PC-9 (cell line): Measurements from ENCODE around the gene TELO2. TPM values are rescaled to one million over a fixed set of nuclear protein-coding genes. Genes with fewer than 3 reads are reported as not detected.

Source experiments
- BruUV-seq: library from RNA; stranded (reverse); fragments of 400-500 nt; replicated peaks from 2 replicates; lab custom pipeline; 2021; lab: Mats Ljungman, UMichigan
- CTCF ChIA-PET: fragments of 300-600 bp; sonication (Branson Sonifier 250); formaldehyde crosslinking; loops from one replicate; lab custom pipeline; 2022; ENCODE audit warnings: antibody characterized with exemption; lab: Charles Lee
- POLR2A ChIA-PET: fragments of 300-600 bp; sonication (Branson Sonifier 250); formaldehyde crosslinking; loops from one replicate; lab custom pipeline; 2022; ENCODE audit warnings: antibody characterized with exemption; ENCODE audit not compliant: unreplicated experiment; lab: Charles Lee
- DNase-seq, 2 experiments: peaks; one replicate each; pipeline versions ENCODE4 v3.0.0 to v3.0.0-alpha.2; 2015 to 2022; ENCODE audit warnings: mixed read lengths in 1 of 2
- H2AFZ ChIP-seq: fragments of 200-600 bp; sonication (generic); 2 replicates; pipeline ENCODE4 v1.8.1; 2017; ENCODE audit warnings: antibody characterized with exemption
- H3F3A ChIP-seq: fragments of 200-600 bp; sonication (generic); 2 replicates; pipeline ENCODE4 v1.8.1; 2017; ENCODE audit warnings: antibody characterized with exemption, mild to moderate bottlenecking, low read depth; ENCODE audit not compliant: insufficient read depth
- H3K27ac ChIP-seq: fragments of 200-600 bp; sonication (generic); 2 replicates; pipeline ENCODE4 v1.6.1; 2016; ENCODE audit warnings: mixed run types
- H3K27me3 ChIP-seq: fragments of 200-600 bp; sonication (generic); 2 replicates; pipeline ENCODE4 v1.6.1; 2016; ENCODE audit warnings: low read depth, mixed run types; ENCODE audit not compliant: insufficient read depth
- H3K36me3 ChIP-seq: fragments of 200-600 bp; sonication (generic); 2 replicates; pipeline ENCODE4 v1.6.1; 2016; ENCODE audit warnings: low read depth, mixed run types
- H3K4me1 ChIP-seq: fragments of 200-600 bp; sonication (generic); replicated peaks from 2 replicates; pipeline ENCODE4 v1.6.1; 2016; ENCODE audit warnings: mixed run types; ENCODE audit not compliant: insufficient read depth
- H3K4me2 ChIP-seq: fragments of 200-600 bp; sonication (generic); 2 replicates; pipeline ENCODE4 v1.6.1; 2017; ENCODE audit warnings: mixed run types
- H3K4me3 ChIP-seq: fragments of 200-600 bp; sonication (generic); 2 replicates; pipeline ENCODE4 v1.6.1; 2016; ENCODE audit warnings: mixed run types
- H3K79me2 ChIP-seq: fragments of 200-600 bp; sonication (generic); 2 replicates; pipeline ENCODE4 v1.6.1; 2017; ENCODE audit warnings: low read depth, mixed run types
- H3K9me2 ChIP-seq: fragments of 200-600 bp; sonication (generic); 2 replicates; pipeline ENCODE4 v1.8.1; 2017; ENCODE audit warnings: mild to moderate bottlenecking; ENCODE audit not compliant: insufficient read depth
- H3K9me3 ChIP-seq: fragments of 200-600 bp; sonication (generic); 2 replicates; pipeline ENCODE4 v1.8.1; 2016; ENCODE audit warnings: low read depth; ENCODE audit not compliant: insufficient read depth
- H4K20me1 ChIP-seq: fragments of 200-600 bp; sonication (generic); 2 replicates; pipeline ENCODE4 v1.8.1; 2017; ENCODE audit not compliant: insufficient read depth
- EZH2 ChIP-seq: fragments of 200-600 bp; sonication (generic); IDR thresholded peaks from 2 replicates; pipeline ENCODE4 v1.8.0; 2017; ENCODE audit warnings: antibody characterized with exemption, low read depth
- intact Hi-C: fragments of 100-400 bp; cut with micrococcal nuclease; formaldehyde crosslinking; loops from one replicate; pipeline ENCODE4 v1.10.0; 2022; ENCODE audit not compliant: unreplicated experiment
- total RNA-seq: library from RNA; stranded (reverse); gene quantifications from 2 replicates; pipeline ENCODE4 v1.2.3, GENCODE V29; 2021
- TF ChIP-seq, protein P1 (sequence below): fragments of 200-600 bp; sonication (generic); conservative IDR thresholded peaks from 2 replicates; pipeline ENCODE4 v1.6.1; 2017; ENCODE audit warnings: mixed run types, antibody characterized with exemption, mild to moderate bottlenecking, moderate library complexity

Gene TELO2
- total RNA-seq, 1 experiment from 2014 or later: 56.0 TPM

DNA sequence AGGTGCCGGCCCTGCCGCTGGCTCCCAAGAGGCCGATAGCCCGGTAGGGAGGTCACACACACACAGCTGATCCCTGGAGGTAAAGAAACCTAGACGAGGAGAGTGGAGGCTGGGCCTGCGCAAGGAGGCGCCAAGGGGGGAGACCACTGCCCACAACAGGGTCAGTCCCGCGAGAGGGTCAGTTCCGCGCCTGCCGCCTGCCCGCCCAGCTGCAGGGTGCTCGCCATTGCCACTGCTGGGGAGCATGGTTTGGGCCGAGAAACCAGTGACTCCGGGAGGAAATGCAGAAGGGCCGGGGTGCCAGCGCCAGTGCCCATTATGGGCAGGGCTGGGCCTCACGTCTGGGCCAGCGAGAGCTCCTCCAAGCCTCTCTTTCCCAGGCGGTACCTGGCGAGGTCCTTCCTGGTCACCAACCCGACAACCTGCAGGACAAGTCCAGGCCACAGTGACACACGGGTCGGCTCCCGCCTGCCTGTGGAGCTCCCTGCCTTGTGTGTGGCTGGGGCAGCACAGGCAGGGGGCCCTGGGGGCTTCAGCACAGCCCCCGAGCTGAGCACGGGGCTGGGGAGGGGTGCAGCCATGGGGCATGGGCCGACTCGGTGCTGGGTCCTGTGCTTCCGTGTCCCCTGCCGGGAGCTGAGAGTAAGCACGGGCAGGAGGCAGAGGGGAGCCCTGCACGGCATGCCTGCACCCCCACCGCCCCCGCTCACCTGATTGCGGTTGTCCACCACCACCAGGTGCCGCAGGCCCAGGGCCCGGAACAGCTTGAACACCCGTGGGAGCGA, 46.7 kb upstream of the TELO2 start:
- no peak for DNase-seq
- Histone ChIP-seq H3K9me2 (no peaks in the 10 kb centered on the region), H3K27me3 (no peaks in the 10 kb centered on the region), H3K4me3 (no peak overlapping the region), H3K79me2 (no peaks in the 10 kb centered on the region), H2AFZ (no peak overlapping the region), H3K4me2 (no peak overlapping the region), H3K9me3 (no peaks in the 10 kb centered on the region), H3K4me1 (no peaks in the 10 kb centered on the region), H3K36me3 (no peaks in the 10 kb centered on the region), H3F3A (no peaks in the 10 kb centered on the region), H3K27ac (no peak overlapping the region), H4K20me1 (no peaks in the 10 kb centered on the region)
- CTCF ChIA-PET: interaction anchor here (0.6 kb wide), 1 partner anchor 16 kb away, joined by 3 read pairs; no protein-coding TSS in a partner anchor
- BruUV-seq: TSS peak; percentile 25
- TF ChIP-seq EZH2: no peak
- TF ChIP-seq, protein P1, sequence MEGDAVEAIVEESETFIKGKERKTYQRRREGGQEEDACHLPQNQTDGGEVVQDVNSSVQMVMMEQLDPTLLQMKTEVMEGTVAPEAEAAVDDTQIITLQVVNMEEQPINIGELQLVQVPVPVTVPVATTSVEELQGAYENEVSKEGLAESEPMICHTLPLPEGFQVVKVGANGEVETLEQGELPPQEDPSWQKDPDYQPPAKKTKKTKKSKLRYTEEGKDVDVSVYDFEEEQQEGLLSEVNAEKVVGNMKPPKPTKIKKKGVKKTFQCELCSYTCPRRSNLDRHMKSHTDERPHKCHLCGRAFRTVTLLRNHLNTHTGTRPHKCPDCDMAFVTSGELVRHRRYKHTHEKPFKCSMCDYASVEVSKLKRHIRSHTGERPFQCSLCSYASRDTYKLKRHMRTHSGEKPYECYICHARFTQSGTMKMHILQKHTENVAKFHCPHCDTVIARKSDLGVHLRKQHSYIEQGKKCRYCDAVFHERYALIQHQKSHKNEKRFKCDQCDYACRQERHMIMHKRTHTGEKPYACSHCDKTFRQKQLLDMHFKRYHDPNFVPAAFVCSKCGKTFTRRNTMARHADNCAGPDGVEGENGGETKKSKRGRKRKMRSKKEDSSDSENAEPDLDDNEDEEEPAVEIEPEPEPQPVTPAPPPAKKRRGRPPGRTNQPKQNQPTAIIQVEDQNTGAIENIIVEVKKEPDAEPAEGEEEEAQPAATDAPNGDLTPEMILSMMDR: no peak
- intact Hi-C loops: no loop called here
- POLR2A ChIA-PET: no interaction called here

DNA sequence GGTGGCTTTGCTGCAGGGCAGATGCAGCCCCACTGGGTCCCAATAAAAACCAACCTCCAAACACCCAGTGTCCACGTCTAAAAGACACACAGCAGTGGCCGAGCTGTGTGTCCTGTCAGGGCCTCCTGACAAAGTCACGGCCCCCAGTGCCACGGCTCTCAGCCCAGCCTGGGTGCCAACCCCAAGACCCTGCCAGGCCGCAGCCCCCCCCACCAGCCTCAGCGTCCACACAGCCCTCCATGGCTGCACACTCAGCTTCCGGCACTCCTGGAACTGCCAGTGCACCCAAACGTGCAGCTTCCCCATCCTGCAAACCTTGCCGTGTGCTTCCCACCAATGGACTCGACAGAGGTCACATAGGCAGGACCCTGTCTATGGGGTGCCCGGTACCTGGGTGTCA, 45.2 kb upstream of the TELO2 start:
- H3K4me3 ChIP-seq: no peak overlapping the region
- H4K20me1 ChIP-seq: no peaks in the 10 kb centered on the region
- POLR2A ChIA-PET: no interaction called here
- H3K9me3 ChIP-seq: no peaks in the 10 kb centered on the region
- CTCF ChIA-PET: no interaction called here
- no peak for DNase-seq
- H3K36me3 ChIP-seq: no peaks in the 10 kb centered on the region
- H2AFZ ChIP-seq: no peak overlapping the region
- no peak for TF ChIP-seq EZH2
- TF ChIP-seq, protein P1: no peak
- no peaks in the 10 kb centered on the region for H3K4me1 ChIP-seq
- no peak overlapping the region for H3K4me2 ChIP-seq
- H3K27me3 ChIP-seq: no peaks in the 10 kb centered on the region
- no peaks in the 10 kb centered on the region for H3K79me2 ChIP-seq
- H3K27ac ChIP-seq: no peak overlapping the region
- intact Hi-C loops: no loop called here
- no TSS peak for BruUV-seq
- no peaks in the 10 kb centered on the region for H3F3A ChIP-seq
- H3K9me2 ChIP-seq: no peaks in the 10 kb centered on the region

DNA sequence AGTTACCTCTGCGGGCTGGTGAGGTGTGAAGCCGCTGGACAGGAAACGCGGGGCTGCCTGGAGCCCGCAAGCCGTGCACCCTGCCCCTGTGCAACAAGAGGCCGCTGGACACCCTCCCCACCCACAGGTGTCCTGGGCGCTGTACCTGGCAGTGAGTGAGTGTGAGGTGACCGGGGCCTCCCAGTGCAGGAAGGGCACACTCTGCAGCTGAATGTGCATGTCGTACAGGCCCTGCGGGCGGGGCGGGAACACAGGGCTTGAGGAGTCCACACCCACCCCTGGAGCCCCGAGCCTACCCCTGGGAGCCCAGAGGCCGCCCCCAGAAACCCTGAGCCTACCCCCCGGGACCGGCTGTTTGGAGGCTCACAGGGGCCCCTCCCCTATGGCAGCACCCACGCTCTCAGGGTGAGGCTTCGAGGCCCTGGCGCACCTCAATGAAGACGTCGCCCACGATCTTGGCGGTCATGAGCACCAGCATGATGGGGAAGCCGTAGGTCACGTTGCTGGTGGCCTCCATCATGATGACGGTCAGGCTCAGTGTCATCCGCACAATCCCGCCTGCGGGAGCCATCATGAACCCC, 44.5 kb upstream of the TELO2 start:
- Histone ChIP-seq H3F3A (no peaks in the 10 kb centered on the region), H3K27ac (no peak overlapping the region), H2AFZ (no peak overlapping the region), H3K9me2 (no peaks in the 10 kb centered on the region), H3K4me3 (no peak overlapping the region), H3K9me3 (no peaks in the 10 kb centered on the region), H3K27me3 (no peaks in the 10 kb centered on the region), H4K20me1 (no peaks in the 10 kb centered on the region), H3K4me2 (no peak overlapping the region), H3K4me1 (no peaks in the 10 kb centered on the region), H3K36me3 (no peaks in the 10 kb centered on the region), H3K79me2 (no peaks in the 10 kb centered on the region)
- POLR2A ChIA-PET: no interaction called here
- no peak for DNase-seq
- intact Hi-C loops: no loop called here
- BruUV-seq: no TSS peak
- TF ChIP-seq EZH2: no peak
- TF ChIP-seq, protein P1: no peak
- CTCF ChIA-PET: no interaction called here
